NCI-H526 (cell line): Measurements from ENCODE around the gene SPON1.

Experiments
- DNase-seq, 2 experiments: peaks; one replicate each; lab custom pipeline; 2025; lab: John Stamatoyannopoulos, UW

SPON1 gene

GRCh38 chr11:14186046-14186775 lies 223.7 kb downstream of the SPON1 start:
- DNase-seq = no peak

- DNase-seq = no peak
These were observed 227.4 kb downstream of the SPON1 start for GRCh38 chr11:14189874-14190273.

- DNase-seq = no peak
These were observed 228.7 kb downstream of the SPON1 start for GRCh38 chr11:14190992-14191778.

GRCh38 chr11:14193644-14194043 lies 231.1 kb downstream of the SPON1 start:
- no peak for DNase-seq

GRCh38 chr11:14202251-14203196 lies 240.0 kb downstream of the SPON1 start:
- no peak for DNase-seq

GRCh38 chr11:14203321-14203720 lies 240.8 kb downstream of the SPON1 start:
- no peak for DNase-seq

- DNase-seq = no peak
These were observed 250.5 kb downstream of the SPON1 start for GRCh38 chr11:14212986-14213385.

- DNase-seq = no peak
These were observed 256.2 kb downstream of the SPON1 start for GRCh38 chr11:14218728-14219127.

- DNase-seq = no peak
These were observed 261.2 kb downstream of the SPON1 start for GRCh38 chr11:14223636-14224288.

- no peak for DNase-seq
These were observed 261.9 kb downstream of the SPON1 start for GRCh38 chr11:14224395-14224794.

- no peak for DNase-seq
These were observed 263.1 kb downstream of the SPON1 start for GRCh38 chr11:14225666-14226065.

GRCh38 chr11:14228356-14228755 lies 265.8 kb downstream of the SPON1 start:
- no peak for DNase-seq

GRCh38 chr11:14229472-14229871 lies 266.9 kb downstream of the SPON1 start:
- DNase-seq = no peak

- no peak for DNase-seq
These were observed 267.9 kb downstream of the SPON1 start for GRCh38 chr11:14230407-14230806.

GRCh38 chr11:14232652-14233051 lies 270.1 kb downstream of the SPON1 start:
- peak in 1 of 2 experiments; percentile 26 for DNase-seq

GRCh38 chr11:14234446-14234845 lies 271.9 kb downstream of the SPON1 start:
- DNase-seq = no peak

- no peak for DNase-seq
These were observed 273.2 kb downstream of the SPON1 start for GRCh38 chr11:14235701-14236100.

GRCh38 chr11:14237444-14237961 lies 275.0 kb downstream of the SPON1 start:
- DNase-seq = no peak

GRCh38 chr11:14240221-14240620 lies 277.7 kb downstream of the SPON1 start:
- DNase-seq = no peak

- no peak for DNase-seq
These were observed 278.4 kb downstream of the SPON1 start for GRCh38 chr11:14240951-14241350.

- DNase-seq = no peak
These were observed 279.7 kb downstream of the SPON1 start for GRCh38 chr11:14242187-14242586.

- DNase-seq = no peak
These were observed 280.2 kb downstream of the SPON1 start for GRCh38 chr11:14242733-14243132.
